Fibroblast of the aortic adventitia (primary cell): Measurements from ENCODE around the gene IQCF2. TPM values are rescaled to one million over a fixed set of nuclear protein-coding genes. Genes with fewer than 3 reads are reported as not detected.

ENCODE experiments used
- DNase-seq: peaks from one replicate; pipeline ENCODE4 v3.0.0-alpha.2; 2010; ENCODE audit warnings: low read depth
- H3K4me3 ChIP-seq: 2 replicates; pipeline ENCODE4 v1.5.1; 2011; ENCODE audit warnings: low read depth, mild to moderate bottlenecking, control low read depth, low read length, moderate library complexity
- small RNA-seq: library from RNA; depleted of rRNA; stranded (forward); fragments of <200 nt; gene quantifications from one replicate; pipeline ENCODE3, GENCODE V24; 2012
- total RNA-seq: library from RNA; depleted of rRNA; stranded (reverse); fragments of >200 nt; gene quantifications from 2 replicates; pipeline ENCODE4 v1.2.3, GENCODE V29; 2012; ENCODE audit warnings: low replicate concordance
- TF ChIP-seq, protein P1 (sequence below): IDR thresholded peaks from 2 replicates; pipeline ENCODE4 v1.5.1; 2011; ENCODE audit warnings: mild to moderate bottlenecking, low read length, control low read depth, inconsistent platforms; ENCODE audit not compliant: insufficient read depth

The IQCF2 gene
- total RNA-seq, 1 donor: not detected

DNA sequence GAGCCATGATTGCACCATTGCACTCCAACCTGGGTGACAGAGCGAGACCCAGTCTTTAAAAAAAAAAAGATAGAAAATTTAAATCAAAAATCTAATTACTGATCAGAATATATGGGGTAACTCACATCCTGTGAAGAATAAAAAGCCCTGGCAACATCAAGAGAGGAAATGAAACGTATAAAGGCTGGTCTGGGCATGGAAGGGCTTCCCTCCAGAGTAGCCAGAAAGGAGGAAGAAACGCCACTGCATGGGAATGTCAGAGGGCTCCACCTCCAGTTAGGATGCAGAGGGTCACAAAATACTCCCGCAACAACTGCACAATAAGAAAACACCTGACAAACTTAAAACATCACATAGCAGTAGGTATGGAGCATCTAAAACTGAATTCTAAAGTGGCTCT lies 46.6 kb downstream of the IQCF2 start:
- no peak overlapping the region for H3K4me3 ChIP-seq
- TF ChIP-seq, protein P1, sequence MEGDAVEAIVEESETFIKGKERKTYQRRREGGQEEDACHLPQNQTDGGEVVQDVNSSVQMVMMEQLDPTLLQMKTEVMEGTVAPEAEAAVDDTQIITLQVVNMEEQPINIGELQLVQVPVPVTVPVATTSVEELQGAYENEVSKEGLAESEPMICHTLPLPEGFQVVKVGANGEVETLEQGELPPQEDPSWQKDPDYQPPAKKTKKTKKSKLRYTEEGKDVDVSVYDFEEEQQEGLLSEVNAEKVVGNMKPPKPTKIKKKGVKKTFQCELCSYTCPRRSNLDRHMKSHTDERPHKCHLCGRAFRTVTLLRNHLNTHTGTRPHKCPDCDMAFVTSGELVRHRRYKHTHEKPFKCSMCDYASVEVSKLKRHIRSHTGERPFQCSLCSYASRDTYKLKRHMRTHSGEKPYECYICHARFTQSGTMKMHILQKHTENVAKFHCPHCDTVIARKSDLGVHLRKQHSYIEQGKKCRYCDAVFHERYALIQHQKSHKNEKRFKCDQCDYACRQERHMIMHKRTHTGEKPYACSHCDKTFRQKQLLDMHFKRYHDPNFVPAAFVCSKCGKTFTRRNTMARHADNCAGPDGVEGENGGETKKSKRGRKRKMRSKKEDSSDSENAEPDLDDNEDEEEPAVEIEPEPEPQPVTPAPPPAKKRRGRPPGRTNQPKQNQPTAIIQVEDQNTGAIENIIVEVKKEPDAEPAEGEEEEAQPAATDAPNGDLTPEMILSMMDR: no peak
- no peak for DNase-seq

Small RNA genes within 50 kb of the gene (small RNA-seq; reads per million reads assigned to genes)
- gene RN7SL504P: not detected

Other genes starting within 250 kb of the IQCF2 start
- gene TEX264, start 190.4 kb upstream of the IQCF2 start, total RNA-seq: 20.4 and 38.7 TPM in 2 replicates
- under 0.01 and 0.25 TPM in 2 replicates for gene GRM2, start 154.5 kb upstream of the IQCF2 start, total RNA-seq
- gene IQCF6, start 82.4 kb upstream of the IQCF2 start, total RNA-seq: not detected in 2 replicates
- not detected in 2 replicates for gene IQCF5, start 14.0 kb downstream of the IQCF2 start, total RNA-seq
- gene IQCF1, start 41.7 kb downstream of the IQCF2 start, total RNA-seq: not detected in 2 replicates
- 16.3 and 16.9 TPM in 2 replicates for gene RRP9, start 80.3 kb downstream of the IQCF2 start, total RNA-seq
- 14.6 and 27.1 TPM in 2 replicates for gene PARP3, start 80.7 kb downstream of the IQCF2 start, total RNA-seq
- 0.09 TPM in 1 of 2 replicates, not detected in the other for gene GPR62, start 93.8 kb downstream of the IQCF2 start, total RNA-seq
- gene PCBP4, start 105.8 kb downstream of the IQCF2 start, total RNA-seq: 19.0 and 33.3 TPM in 2 replicates
- gene ABHD14B, start 112.4 kb downstream of the IQCF2 start, total RNA-seq: 11.0 and 36.3 TPM in 2 replicates
- 7.4 and 13.8 TPM in 2 replicates for gene ABHD14A, start 113.4 kb downstream of the IQCF2 start, total RNA-seq
- gene ACY1, start 121.9 kb downstream of the IQCF2 start, total RNA-seq: 26.7 and 28.7 TPM in 2 replicates
- gene RPL29, start 134.3 kb downstream of the IQCF2 start, total RNA-seq: 155 and 1,532 TPM in 2 replicates
- gene DUSP7, start 195.0 kb downstream of the IQCF2 start, total RNA-seq: 2.9 and 12.8 TPM in 2 replicates